ENCODE measurements around the gene GPR139.

Gene GPR139

GRCh38 chr16:20073203-20074098, at the start of gene GPR139:
TSS of gene GPR139 (minus strand) at chr16:20073890. CDS start at chr16:20073616, 274 bp downstream.
- DNase-seq, result no peak

GRCh38 chr16:20122011-20122410, 48.3 kb upstream of the GPR139 start:
- no peak for DNase-seq

- no peak for DNase-seq
Observed at GRCh38 chr16:20114356-20114755, 40.7 kb upstream of the GPR139 start.

GRCh38 chr16:20111143-20111542, 37.5 kb upstream of the GPR139 start:
- no peak for DNase-seq

- no peak for DNase-seq
Observed at GRCh38 chr16:20107083-20107482, 33.4 kb upstream of the GPR139 start.

- DNase-seq, result no peak
Observed at GRCh38 chr16:20104563-20105183, 31.0 kb upstream of the GPR139 start.

GRCh38 chr16:20102521-20102920, 28.8 kb upstream of the GPR139 start:
- no peak for DNase-seq

- DNase-seq, result no peak
Observed at GRCh38 chr16:20102021-20102420, 28.3 kb upstream of the GPR139 start.

- no peak for DNase-seq
Observed at GRCh38 chr16:20099375-20099774, 25.7 kb upstream of the GPR139 start.

- no peak for DNase-seq
Observed at GRCh38 chr16:20094157-20094556, 20.5 kb upstream of the GPR139 start.

GRCh38 chr16:20089246-20089965, 15.7 kb upstream of the GPR139 start:
- no peak for DNase-seq

GRCh38 chr16:20084624-20085226, 11.0 kb upstream of the GPR139 start:
- no peak for DNase-seq

- no peak for DNase-seq
Observed at GRCh38 chr16:20079106-20079505, 5.4 kb upstream of the GPR139 start.

- no peak for DNase-seq
Observed at GRCh38 chr16:20075243-20075642, 1.6 kb upstream of the GPR139 start.

GRCh38 chr16:20074099-20074991, 655 bp upstream of the GPR139 start:
- DNase-seq, result no peak

- DNase-seq, result no peak
Observed at GRCh38 chr16:20072874-20073202, 852 bp downstream of the GPR139 start.

GRCh38 chr16:20072146-20072873, 1.4 kb downstream of the GPR139 start:
- no peak for DNase-seq

- no peak for DNase-seq
Observed at GRCh38 chr16:20064931-20065330, 8.8 kb downstream of the GPR139 start.

GRCh38 chr16:20064520-20064919, 9.2 kb downstream of the GPR139 start:
- no peak for DNase-seq

GRCh38 chr16:20061132-20061531, 12.6 kb downstream of the GPR139 start:
- no peak for DNase-seq

- DNase-seq, result no peak
Observed at GRCh38 chr16:20056436-20056835, 17.3 kb downstream of the GPR139 start.

GRCh38 chr16:20053336-20053735, 20.4 kb downstream of the GPR139 start:
- DNase-seq, result no peak

All from fibroblast of skin of right biceps (primary cell).